H1 (cell line): ENCODE measurements around the gene ARHGAP22. TPM values are rescaled to one million over a fixed set of nuclear protein-coding genes. Genes with fewer than 3 reads are reported as not detected.

Experiments
- CTCF ChIA-PET: fragments of 300-600 bp; sonication (Branson Sonifier 250); formaldehyde crosslinking; loops from one replicate; lab custom pipeline; 2021; ENCODE audit not compliant: partially characterized antibody; lab: Charles Lee
- POLR2A ChIA-PET: fragments of 300-600 bp; sonication (Branson Sonifier 250); formaldehyde crosslinking; loops from one replicate; lab custom pipeline; 2021; ENCODE audit warnings: inconsistent platforms; ENCODE audit not compliant: partially characterized antibody; lab: Charles Lee
- DNase-seq, 2 experiments: peaks; one replicate each; pipeline versions ENCODE4 v3.0.0 to v3.0.0-alpha.2; 2010 to 2022; ENCODE audit warnings: low spot score in 2 of 2, low read depth in 1 of 2, mixed read lengths in 1 of 2
- FAIRE-seq: peaks from 2 replicates; lab custom pipeline; 2011; peaks lifted over from hg19 to GRCh38; lab: Jason Lieb, UNC
- H2AFZ ChIP-seq: 2 replicates; pipeline ENCODE4 v1.8.1; 2012; ENCODE audit warnings: low read length, inconsistent platforms
- H2AK5ac ChIP-seq: 2 replicates; pipeline ENCODE4 v1.6.1; 2013; ENCODE audit warnings: low read depth, low read length
- H2BK120ac ChIP-seq: replicated peaks from 2 replicates; pipeline ENCODE3; 2013; ENCODE audit warnings: low read depth, low read length, inconsistent platforms
- H2BK12ac ChIP-seq: 2 replicates; pipeline ENCODE4 v1.6.1; 2013; ENCODE audit warnings: low read depth, low read length
- H2BK15ac ChIP-seq: 2 replicates; pipeline ENCODE4 v1.6.1; 2013; ENCODE audit warnings: low read length
- H2BK20ac ChIP-seq: 2 replicates; pipeline ENCODE4 v1.6.1; 2013; ENCODE audit warnings: low read length
- H2BK5ac ChIP-seq: 2 replicates; pipeline ENCODE4 v1.6.1; 2013; ENCODE audit warnings: low read depth, low read length
- H3K14ac ChIP-seq: 2 replicates; pipeline ENCODE4 v1.6.1; 2013; ENCODE audit warnings: inconsistent platforms; ENCODE audit not compliant: insufficient read length
- H3K18ac ChIP-seq: 2 replicates; pipeline ENCODE4 v1.6.1; 2013; ENCODE audit warnings: low read length; ENCODE audit errors: extremely low read depth
- H3K23ac ChIP-seq: 2 replicates; pipeline ENCODE4 v1.6.1; 2013; ENCODE audit warnings: inconsistent platforms; ENCODE audit not compliant: insufficient read length
- H3K23me2 ChIP-seq: 2 replicates; pipeline ENCODE4 v1.6.1; 2013; ENCODE audit warnings: low read depth, low read length
- H3K27ac ChIP-seq: 2 replicates; pipeline ENCODE4 v1.6.1; 2011; ENCODE audit warnings: low read depth, low read length, inconsistent platforms
- H3K27me3 ChIP-seq, 4 experiments: replicated peaks in 1 of 4; 1 replicate in 1 of 4; 2 replicates in 3 of 4; pipeline versions ENCODE4 v1.6.1 to v1.8.1; 2011 to 2013; ENCODE audit warnings: low read length in 3 of 4, mild to moderate bottlenecking in 3 of 4, inconsistent platforms in 2 of 4, mixed read lengths in 2 of 4, moderate library complexity in 1 of 4; ENCODE audit not compliant: control insufficient read depth in 3 of 4, insufficient read depth in 3 of 4; ENCODE audit errors: extremely low read depth in 1 of 4
- H3K36me3 ChIP-seq, 4 experiments: 2 replicates each; pipeline versions ENCODE4 v1.6.1 to v1.8.1; 2011 to 2013; ENCODE audit warnings: mild to moderate bottlenecking in 4 of 4, low read length in 3 of 4, moderate library complexity in 2 of 4, control low read depth in 1 of 4, inconsistent platforms in 1 of 4; ENCODE audit not compliant: insufficient read depth in 4 of 4, control insufficient read depth in 2 of 4
- H3K4ac ChIP-seq: replicated peaks from 2 replicates; pipeline ENCODE3; 2013; ENCODE audit warnings: low read length, low read depth, mixed read lengths, inconsistent platforms; ENCODE audit not compliant: insufficient read length
- H3K4me1 ChIP-seq, 4 experiments: replicated peaks in 1 of 4; 1 replicate in 1 of 4; 2 replicates in 3 of 4; pipeline versions ENCODE4 v1.6.1 to v1.8.1; 2011 to 2013; ENCODE audit warnings: low read length in 3 of 4, inconsistent platforms in 2 of 4, mixed read lengths in 1 of 4; ENCODE audit not compliant: insufficient read depth in 4 of 4, control insufficient read depth in 3 of 4
- H3K4me2 ChIP-seq, 2 experiments: 2 replicates each; pipeline versions ENCODE4 v1.6.1 to v1.8.1; 2011 to 2013; ENCODE audit warnings: low read depth in 2 of 2, low read length in 2 of 2, control low read depth in 1 of 2, inconsistent platforms in 1 of 2, mild to moderate bottlenecking in 1 of 2; ENCODE audit not compliant: insufficient read depth in 1 of 2
- H3K4me3 ChIP-seq, 4 experiments: fragments of 200-600, 300-600 bp in 1 of 4; sonication (generic), shearing (Covaris generic), sonication (Bioruptor Twin) in 1 of 4; 2 replicates each; pipeline versions ENCODE4 v1.5.1 to v1.8.1; 2011 to 2016; ENCODE audit warnings: low read length in 4 of 4, low read depth in 3 of 4, control low read depth in 2 of 4, inconsistent platforms in 2 of 4, mild to moderate bottlenecking in 2 of 4, mixed read lengths in 1 of 4, moderate library complexity in 1 of 4; ENCODE audit not compliant: insufficient read depth in 2 of 4; ENCODE audit errors: extremely low read depth in 1 of 4
- H3K56ac ChIP-seq: replicated peaks from 2 replicates; pipeline ENCODE3; 2013; ENCODE audit warnings: low read depth, mild to moderate bottlenecking, mixed read lengths, low read length, inconsistent platforms; ENCODE audit not compliant: insufficient read length
- H3K79me1 ChIP-seq: 2 replicates; pipeline ENCODE4 v1.6.1; 2013; ENCODE audit warnings: low read depth, low read length, control low read depth
- H3K79me2 ChIP-seq, 2 experiments: 2 replicates each; pipeline versions ENCODE4 v1.6.1 to v1.8.1; 2012 to 2013; ENCODE audit warnings: low read length in 2 of 2, mild to moderate bottlenecking in 2 of 2, inconsistent platforms in 1 of 2; ENCODE audit not compliant: insufficient read depth in 2 of 2, control insufficient read depth in 1 of 2
- H3K9ac ChIP-seq, 4 experiments: replicated peaks in 1 of 4; 1 replicate in 1 of 4; 2 replicates in 3 of 4; pipeline versions ENCODE4 v1.6.1 to v1.8.1; 2011 to 2013; ENCODE audit warnings: low read depth in 3 of 4, low read length in 3 of 4, control low read depth in 2 of 4, mild to moderate bottlenecking in 2 of 4, moderate library complexity in 2 of 4, inconsistent platforms in 1 of 4; ENCODE audit errors: extremely low read depth in 1 of 4
- H3K9me3 ChIP-seq, 2 experiments: 2 replicates each; pipeline versions ENCODE4 v1.6.1 to v1.8.1; 2012 to 2013; ENCODE audit warnings: mild to moderate bottlenecking in 2 of 2, moderate library complexity in 2 of 2, control low read depth in 1 of 2, inconsistent platforms in 1 of 2, low read depth in 1 of 2, low read length in 1 of 2, mixed read lengths in 1 of 2; ENCODE audit not compliant: insufficient read depth in 2 of 2
- H4K20me1 ChIP-seq, 2 experiments: replicated peaks in 1 of 2; 2 replicates each; pipeline versions ENCODE3 to v1.8.1; 2011 to 2013; ENCODE audit warnings: inconsistent platforms in 2 of 2, low read length in 2 of 2, mild to moderate bottlenecking in 1 of 2; ENCODE audit not compliant: insufficient read depth in 2 of 2, control insufficient read depth in 1 of 2
- H4K5ac ChIP-seq: 2 replicates; pipeline ENCODE4 v1.6.1; 2013; ENCODE audit warnings: low read length, low read depth, mixed read lengths, inconsistent platforms; ENCODE audit not compliant: insufficient read length
- H4K8ac ChIP-seq: 2 replicates; pipeline ENCODE4 v1.8.0; 2013; ENCODE audit warnings: mild to moderate bottlenecking, moderate library complexity, low read length, inconsistent platforms; ENCODE audit not compliant: insufficient read depth; ENCODE audit errors: extremely low read depth
- H4K91ac ChIP-seq: replicated peaks from 2 replicates; pipeline ENCODE3; 2013; ENCODE audit warnings: low read length, mixed read lengths, inconsistent platforms; ENCODE audit not compliant: insufficient read length
- SIRT6 ChIP-seq: IDR thresholded peaks from one replicate; pipeline ENCODE4 v1.7.1; 2012; ENCODE audit warnings: low read length, inconsistent platforms
- ZNF274 ChIP-seq: IDR thresholded peaks from 2 replicates; pipeline ENCODE4 v1.7.0; 2012; ENCODE audit warnings: low read length, borderline replicate concordance; ENCODE audit errors: extremely low read depth
- WGBS, 2 experiments: shearing (Covaris generic) in 1 of 2; methylation state at CpG; one replicate each; pipeline versions ENCODE4 v1.1.6 to v1.1.7; 2013 to 2015; ENCODE audit warnings: low lambda C conversion rate in 2 of 2, mixed read lengths in 2 of 2, inconsistent platforms in 1 of 2, low coverage in 1 of 2, missing lambda C conversion rate in 1 of 2; ENCODE audit not compliant: insufficient replicate concordance in 2 of 2, insufficient coverage in 1 of 2, insufficient read length in 1 of 2; ENCODE audit errors: extremely low coverage in 1 of 2, missing lambda C conversion rate in 1 of 2; 5-methylcytosine and 5-hydroxymethylcytosine counted together
- polyA plus RNA-seq, 7 experiments: library from polyadenylated mRNA; depleted of rRNA in 3 of 7; stranded (reverse) in 5 of 7; unstranded in 2 of 7; fragments of >200 nt in 5 of 7; fragments of 200-250 nt in 2 of 7; gene quantifications; 1 replicate in 5 of 7; 2 replicates in 1 of 7; 4 replicates in 1 of 7; pipeline versions ENCODE4 v1.2.1 to v1.2.3, GENCODE V29; 2011 to 2013; ENCODE audit warnings: missing spikeins in 2 of 7, mixed read lengths in 2 of 7
- total RNA-seq: library from RNA; stranded (reverse); fragmentation: NEBNext Ultra II Directional; extraction: Animal tissue kit (Norgen Biotek cat#: 25700); gene quantifications from 2 replicates; pipeline ENCODE4 v1.2.1, GENCODE V29; 2021

The ARHGAP22 gene
- total and polyA plus RNA-seq, 2 of the 8 experiments (the other 6 are each of a cell fraction or from before 2014, with no cell fraction given): 3.6 to 11.2 TPM

DNA sequence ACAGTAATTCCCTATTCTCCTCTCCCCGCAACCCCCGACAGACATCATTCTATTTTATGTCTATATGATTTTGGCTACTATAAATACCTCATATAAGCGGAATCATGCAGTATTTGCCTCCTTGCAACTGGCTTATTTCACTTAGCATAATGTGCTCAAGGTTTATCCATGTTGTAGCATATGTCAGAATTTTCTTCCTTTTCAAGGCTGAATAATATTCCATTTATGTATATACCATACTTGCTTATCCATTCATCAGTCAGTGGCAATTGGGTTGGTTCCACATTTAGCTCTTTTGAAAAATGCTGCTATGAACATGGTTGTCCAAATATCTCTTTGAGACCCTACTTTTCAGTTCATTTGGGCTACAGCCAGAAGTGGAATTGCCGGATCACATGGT is 191.9 kb downstream of the ARHGAP22 start:
- Histone ChIP-seq H3K56ac (no peak overlapping the region), H3K4ac (no peak overlapping the region), H3K4me3 (no peak overlapping the region), H3K4me1 (no peaks in the 10 kb centered on the region), H4K20me1 (no peaks in the 10 kb centered on the region), H2BK12ac (no peak overlapping the region), H2BK120ac (no peak overlapping the region), H3K14ac (no peak overlapping the region), H2BK15ac (no peak overlapping the region), H2BK5ac (no peak overlapping the region), H3K18ac (no peak overlapping the region), H3K79me2 (no peaks in the 10 kb centered on the region), H3K27ac (no peak overlapping the region), H3K9me3 (0 out of 4 replicates have a peak, but pooled peaks cover 0 to 3% of the 10 kb centered on the region in 2 experiments), H2BK20ac (no peak overlapping the region), H2AK5ac (no peak overlapping the region), H3K23ac (no peak overlapping the region), H2AFZ (no peak overlapping the region), H3K9ac (no peak overlapping the region), H4K8ac (no peak overlapping the region), H3K4me2 (no peak overlapping the region), H3K27me3 (no peaks in the 10 kb centered on the region), H3K79me1 (no peaks in the 10 kb centered on the region), H3K36me3 (peaks cover 0 to 20% (median 8%) of the 10 kb centered on the region in 4 experiments; a peak in 5 of 8 replicates), H3K23me2 (no peaks in the 10 kb centered on the region), H4K91ac (no peak overlapping the region), H4K5ac (no peak overlapping the region)
- ChIA-PET POLR2A (no interaction called here), CTCF (no interaction called here)
- DNase-seq (no peak), FAIRE-seq (no peak)
- WGBS, 2 experiments: 89% methylated on average over 4 of the region's 4 CpGs; no CpG with 5 or more reads in 1 of the 2 experiments
- TF ChIP-seq ZNF274 (no peak), SIRT6 (no peak)
